Endothelial cell (in vitro differentiated cells): ENCODE data around the gene NT5C3B. TPM values are rescaled to one million over a fixed set of nuclear protein-coding genes. Genes with fewer than 3 reads are reported as not detected.

Experiments
- DNase-seq: peaks from one replicate; pipeline ENCODE4 v3.0.0; 2021; ENCODE audit warnings: low spot score
- H3K27ac Mint-ChIP-seq: one replicate; pipeline ENCODE4 v1.8.0; 2021; ENCODE audit warnings: mixed read lengths, inconsistent platforms; ENCODE audit not compliant: unreplicated experiment
- H3K27me3 Mint-ChIP-seq: one replicate; pipeline ENCODE4 v1.8.0; 2021; ENCODE audit warnings: mild to moderate bottlenecking, moderate library complexity, mixed read lengths, inconsistent platforms; ENCODE audit not compliant: unreplicated experiment
- H3K36me3 Mint-ChIP-seq: one replicate; pipeline ENCODE4 v1.8.0; 2021; ENCODE audit warnings: mild to moderate bottlenecking, low read depth, mixed read lengths, inconsistent platforms; ENCODE audit not compliant: unreplicated experiment
- H3K4me1 Mint-ChIP-seq: one replicate; pipeline ENCODE4 v1.8.0; 2021; ENCODE audit warnings: mild to moderate bottlenecking, mixed read lengths, inconsistent platforms; ENCODE audit not compliant: unreplicated experiment
- H3K4me3 Mint-ChIP-seq: one replicate; pipeline ENCODE4 v1.8.0; 2021; ENCODE audit warnings: mild to moderate bottlenecking, mixed read lengths, inconsistent platforms; ENCODE audit not compliant: unreplicated experiment
- H3K9me3 Mint-ChIP-seq: one replicate; pipeline ENCODE4 v1.8.0; 2021; ENCODE audit warnings: mixed read lengths, inconsistent platforms; ENCODE audit not compliant: unreplicated experiment
- total RNA-seq: library from RNA; stranded (reverse); fragmentation: NEBNext Ultra II Directional; extraction: Animal tissue kit (Norgen Biotek cat#: 25700); gene quantifications from one replicate; pipeline ENCODE4 v1.2.1, GENCODE V29; 2021; ENCODE audit not compliant: unreplicated experiment
- TF ChIP-seq, protein P1 (sequence below): fragments of 200-600 bp; sonication (generic); IDR thresholded peaks from one replicate; pipeline ENCODE4 v1.5.0; 2021; ENCODE audit warnings: antibody characterized with exemption; ENCODE audit not compliant: unreplicated experiment

The NT5C3B gene
- total RNA-seq, 1 donor from 2014 or later: 79.9 TPM

DNA sequence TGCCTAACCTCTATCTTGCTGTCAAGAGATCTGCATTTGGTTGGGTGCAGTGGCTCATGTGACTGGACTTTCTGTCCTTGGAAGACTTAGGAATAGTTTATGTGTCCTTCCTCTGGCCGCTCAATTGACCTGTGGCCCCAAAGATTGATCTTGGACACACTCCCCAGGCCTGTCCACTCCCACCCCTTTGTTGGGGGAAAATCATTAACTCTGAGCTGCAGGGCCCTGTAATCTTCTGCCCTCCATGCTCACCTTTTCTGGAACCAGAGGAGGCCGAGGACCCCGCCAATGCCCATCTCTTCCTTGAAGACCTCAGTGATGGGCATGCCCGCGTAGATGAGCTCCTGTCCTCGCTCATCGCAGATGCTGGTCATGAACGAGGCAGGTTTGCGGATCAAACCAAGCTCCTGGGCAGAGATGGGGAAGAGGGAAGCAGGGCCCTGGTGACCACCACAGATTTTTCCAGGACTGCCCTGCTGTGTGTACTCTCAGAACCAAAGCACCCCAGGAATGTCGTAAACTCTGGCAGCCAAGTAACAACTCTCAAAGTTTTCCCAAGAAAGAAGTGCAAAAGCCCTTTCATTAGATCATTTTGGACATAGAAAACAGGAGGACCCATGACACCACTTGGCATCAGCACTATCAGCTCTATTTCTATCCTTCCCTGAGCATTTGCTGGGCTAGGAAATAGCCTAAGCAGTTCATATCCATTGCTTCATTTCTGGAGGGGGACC lies 37.7 kb upstream of the NT5C3B start:
- TF ChIP-seq, protein P1, sequence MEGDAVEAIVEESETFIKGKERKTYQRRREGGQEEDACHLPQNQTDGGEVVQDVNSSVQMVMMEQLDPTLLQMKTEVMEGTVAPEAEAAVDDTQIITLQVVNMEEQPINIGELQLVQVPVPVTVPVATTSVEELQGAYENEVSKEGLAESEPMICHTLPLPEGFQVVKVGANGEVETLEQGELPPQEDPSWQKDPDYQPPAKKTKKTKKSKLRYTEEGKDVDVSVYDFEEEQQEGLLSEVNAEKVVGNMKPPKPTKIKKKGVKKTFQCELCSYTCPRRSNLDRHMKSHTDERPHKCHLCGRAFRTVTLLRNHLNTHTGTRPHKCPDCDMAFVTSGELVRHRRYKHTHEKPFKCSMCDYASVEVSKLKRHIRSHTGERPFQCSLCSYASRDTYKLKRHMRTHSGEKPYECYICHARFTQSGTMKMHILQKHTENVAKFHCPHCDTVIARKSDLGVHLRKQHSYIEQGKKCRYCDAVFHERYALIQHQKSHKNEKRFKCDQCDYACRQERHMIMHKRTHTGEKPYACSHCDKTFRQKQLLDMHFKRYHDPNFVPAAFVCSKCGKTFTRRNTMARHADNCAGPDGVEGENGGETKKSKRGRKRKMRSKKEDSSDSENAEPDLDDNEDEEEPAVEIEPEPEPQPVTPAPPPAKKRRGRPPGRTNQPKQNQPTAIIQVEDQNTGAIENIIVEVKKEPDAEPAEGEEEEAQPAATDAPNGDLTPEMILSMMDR: no peak
- H3K4me1 Mint-ChIP-seq: no peaks in the 10 kb centered on the region
- peaks cover 2% of the 10 kb centered on the region for H3K27me3 Mint-ChIP-seq
- H3K36me3 Mint-ChIP-seq: peaks cover 61% of the 10 kb centered on the region
- no peaks in the 10 kb centered on the region for H3K9me3 Mint-ChIP-seq
- H3K4me3 Mint-ChIP-seq: no peak overlapping the region
- H3K27ac Mint-ChIP-seq: no peak overlapping the region
- DNase-seq: no peak

DNA sequence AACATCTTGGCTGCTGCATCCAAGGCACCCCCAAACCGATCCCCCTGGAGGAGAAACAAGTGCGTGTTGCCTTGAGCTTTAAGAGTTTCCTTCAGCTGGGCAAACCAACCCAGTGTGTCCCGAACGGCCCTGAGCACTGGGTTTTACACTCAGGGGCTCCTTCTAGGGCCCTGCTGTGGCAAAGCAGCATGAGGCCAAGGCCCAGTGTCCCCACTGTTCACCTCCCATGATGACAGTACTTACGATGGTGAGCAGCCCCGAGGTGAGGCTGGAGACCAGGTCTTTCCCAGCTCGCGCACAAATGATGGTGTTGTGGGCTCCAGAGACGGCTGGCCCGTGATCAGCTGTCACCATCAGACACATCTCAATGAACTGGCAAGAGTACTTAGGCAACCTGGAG lies 35.8 kb upstream of the NT5C3B start:
- Mint-ChIP-seq H3K27me3 (peaks cover 2% of the 10 kb centered on the region), H3K9me3 (no peaks in the 10 kb centered on the region), H3K36me3 (peaks cover 56% of the 10 kb centered on the region), H3K4me3 (peak overlapping the region; percentile 31), H3K4me1 (no peaks in the 10 kb centered on the region), H3K27ac (no peak overlapping the region)
- no peak for DNase-seq
- TF ChIP-seq, protein P1: no peak

DNA sequence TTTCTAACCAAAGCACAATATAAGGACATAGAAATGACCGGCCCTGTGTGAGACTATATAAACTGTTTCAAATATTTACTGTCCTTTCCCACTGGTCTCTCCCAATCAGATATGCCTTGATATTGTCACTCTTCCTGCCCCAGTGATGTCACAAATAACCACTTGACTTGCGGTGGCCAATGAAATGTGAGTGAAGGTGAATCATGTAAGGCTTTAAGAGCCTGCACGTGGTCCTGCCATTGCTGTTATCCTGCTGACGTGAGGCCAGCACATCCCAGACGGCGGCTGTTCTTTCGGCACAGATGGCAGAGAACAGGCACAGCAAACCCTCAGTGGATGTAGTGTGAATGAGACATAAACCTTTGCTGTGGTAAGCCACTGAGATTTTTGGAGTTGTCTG lies 34.6 kb upstream of the NT5C3B start:
- Mint-ChIP-seq H3K27ac (no peak overlapping the region), H3K4me1 (no peaks in the 10 kb centered on the region), H3K4me3 (no peak overlapping the region), H3K9me3 (no peaks in the 10 kb centered on the region), H3K36me3 (peaks cover 55% of the 10 kb centered on the region), H3K27me3 (peaks cover 2% of the 10 kb centered on the region)
- TF ChIP-seq, protein P1: no peak
- DNase-seq: no peak

DNA sequence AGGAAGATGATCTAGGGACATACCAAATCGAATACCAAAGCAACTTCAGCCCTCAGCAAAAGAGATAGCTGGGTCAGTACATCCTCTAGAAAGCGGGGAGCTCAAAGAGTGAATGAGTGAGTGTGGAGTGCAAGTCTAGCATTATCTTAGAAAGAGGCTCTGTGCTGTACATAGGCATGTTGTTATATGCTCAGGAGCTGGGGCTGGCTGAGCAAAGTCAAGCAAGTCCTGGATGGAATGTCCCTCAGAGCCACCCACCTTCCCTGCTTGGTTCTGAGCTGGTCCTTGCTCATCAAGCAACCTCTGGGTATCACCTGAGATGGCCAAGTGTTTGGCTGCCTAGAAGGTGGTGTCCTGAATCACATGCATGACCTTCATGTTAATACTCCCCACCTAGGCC lies 34.1 kb upstream of the NT5C3B start:
- H3K36me3 Mint-ChIP-seq: peaks cover 55% of the 10 kb centered on the region
- TF ChIP-seq, protein P1: no peak
- H3K4me1 Mint-ChIP-seq: no peaks in the 10 kb centered on the region
- no peak overlapping the region for H3K4me3 Mint-ChIP-seq
- H3K27ac Mint-ChIP-seq: no peak overlapping the region
- no peak for DNase-seq
- no peaks in the 10 kb centered on the region for H3K9me3 Mint-ChIP-seq
- H3K27me3 Mint-ChIP-seq: peaks cover 2% of the 10 kb centered on the region

DNA sequence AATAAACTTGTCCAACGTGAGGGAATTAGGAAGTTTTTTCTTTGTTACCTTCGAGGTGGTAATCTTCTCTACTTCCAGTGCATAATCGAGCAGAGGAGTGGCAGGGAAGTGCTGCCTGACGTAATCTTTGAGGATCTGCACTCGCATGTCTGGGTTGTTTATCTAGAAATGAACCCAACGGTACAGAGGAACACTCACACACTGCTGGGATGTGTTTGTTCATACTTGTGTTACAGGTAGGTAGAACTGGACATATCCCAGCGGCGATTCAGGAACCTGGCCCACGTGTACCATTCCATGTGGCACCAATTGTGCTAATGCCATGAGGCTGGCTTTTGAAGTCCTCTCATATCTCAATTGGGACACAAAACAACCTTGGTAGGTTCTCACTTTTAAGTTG lies 33.4 kb upstream of the NT5C3B start:
- no peaks in the 10 kb centered on the region for H3K9me3 Mint-ChIP-seq
- H3K27ac Mint-ChIP-seq: no peak overlapping the region
- peaks cover 55% of the 10 kb centered on the region for H3K36me3 Mint-ChIP-seq
- peaks cover 2% of the 10 kb centered on the region for H3K27me3 Mint-ChIP-seq
- DNase-seq: no peak
- TF ChIP-seq, protein P1: no peak
- no peaks in the 10 kb centered on the region for H3K4me1 Mint-ChIP-seq
- H3K4me3 Mint-ChIP-seq: no peak overlapping the region
